HepG2 (cell line): Measurements from ENCODE around the gene PTPRM. TPM values are rescaled to one million over a fixed set of nuclear protein-coding genes. Genes with fewer than 3 reads are reported as not detected.

Experiments
- ATAC-seq: fragments of 200-7000 bp; cut with Tn5 transposase; 3 replicates; pipeline ENCODE4 v1.9.1; 2020; ENCODE audit warnings: mild to moderate bottlenecking, moderate library complexity
- BruUV-seq: library from RNA; stranded (reverse); fragments of 400-500 nt; replicated peaks from 2 replicates; lab custom pipeline; 2021; lab: Mats Ljungman, UMichigan
- CTCF ChIA-PET: fragments of 300-600 bp; formaldehyde crosslinking; extraction: SDS; loops from one replicate; lab custom pipeline; 2021; ENCODE audit warnings: low total read pairs, inconsistent platforms, low intra/inter-chr PET ratio; lab: Yijun Ruan, JAX
- POLR2A ChIA-PET: fragments of 350-600 bp; sonication (Branson Sonifier 250); formaldehyde crosslinking; loops from one replicate; lab custom pipeline; 2020; ENCODE audit warnings: antibody characterized with exemption, inconsistent platforms; lab: Yijun Ruan, JAX
- DNase-seq: peaks from one replicate; pipeline ENCODE4 v3.0.0-alpha.2; 2015; ENCODE audit warnings: low spot score
- FAIRE-seq: peaks from 3 replicates; lab custom pipeline; 2011; peaks lifted over from hg19 to GRCh38; lab: Jason Lieb, UNC
- H2AFZ ChIP-seq: one replicate; pipeline ENCODE4 v1.6.1; 2011; ENCODE audit warnings: low read length, inconsistent platforms
- H3K27ac ChIP-seq: fragments of 300-600 bp; 3 replicates; pipeline ENCODE4 v1.8.0; 2011; ENCODE audit warnings: mixed run types, mild to moderate bottlenecking, mixed read lengths, low read length, inconsistent platforms; ENCODE audit not compliant: insufficient read depth; ENCODE audit errors: extremely low read length
- H3K27me3 ChIP-seq, 2 experiments: fragments of 200-600 bp in 1 of 2; 2 replicates in 1 of 2; 3 replicates in 1 of 2; pipeline versions ENCODE4 v1.6.0 to v1.8.0; 2011; ENCODE audit warnings: low read length in 2 of 2, mild to moderate bottlenecking in 2 of 2, moderate library complexity in 2 of 2, inconsistent platforms in 1 of 2; ENCODE audit not compliant: insufficient read depth in 2 of 2, control insufficient read depth in 1 of 2
- H3K36me3 ChIP-seq, 2 experiments: fragments of 200-600 bp in 1 of 2; replicated peaks in 1 of 2; 2 replicates in 1 of 2; 3 replicates in 1 of 2; pipeline versions ENCODE4 v1.5.1 to v1.8.0; 2011; ENCODE audit warnings: low read length in 2 of 2, inconsistent platforms in 1 of 2; ENCODE audit not compliant: insufficient read depth in 2 of 2, control insufficient read depth in 1 of 2
- H3K4me1 ChIP-seq: 2 replicates; pipeline ENCODE4 v1.5.1; 2012; ENCODE audit warnings: low read length, inconsistent platforms; ENCODE audit not compliant: insufficient read depth
- H3K4me2 ChIP-seq: 2 replicates; pipeline ENCODE4 v1.6.0; 2011; ENCODE audit warnings: low read depth, low read length, inconsistent platforms
- H3K4me3 ChIP-seq, 3 experiments: fragments of 200-600 bp in 1 of 3; sonication (generic), shearing (Covaris generic) in 1 of 3; replicated peaks in 1 of 3; 2 replicates each; pipeline ENCODE4 v1.5.1; 2011 to 2016; ENCODE audit warnings: low read length in 3 of 3, inconsistent platforms in 2 of 3, low read depth in 2 of 3, mild to moderate bottlenecking in 2 of 3, control low read depth in 1 of 3, mixed read lengths in 1 of 3; ENCODE audit not compliant: insufficient read depth in 1 of 3
- H3K79me2 ChIP-seq: one replicate; pipeline ENCODE4 v1.6.1; 2011; ENCODE audit warnings: low read length, inconsistent platforms; ENCODE audit not compliant: insufficient read depth
- H3K9ac ChIP-seq: 2 replicates; pipeline ENCODE4 v1.6.0; 2011; ENCODE audit warnings: mild to moderate bottlenecking, low read depth, low read length, inconsistent platforms; ENCODE audit not compliant: insufficient read depth
- H3K9me3 ChIP-seq: 2 replicates; pipeline ENCODE4 v1.5.1; 2012; ENCODE audit warnings: mild to moderate bottlenecking, low read length
- H4K20me1 ChIP-seq: 2 replicates; pipeline ENCODE4 v1.6.0; 2011; ENCODE audit warnings: inconsistent platforms, mild to moderate bottlenecking, low read length, moderate library complexity; ENCODE audit not compliant: insufficient read depth
- CBX2 ChIP-seq, 2 experiments: fragments of 200-600 bp in 1 of 2; sonication (generic); formaldehyde crosslinking in 1 of 2; IDR thresholded peaks; 2 replicates each; pipeline versions ENCODE4 v1.7.0 to v1.8.1; 2018 to 2022; ENCODE audit warnings: low read depth in 2 of 2, low read length in 1 of 2, mild to moderate bottlenecking in 1 of 2, missing genetic modification reagents in 1 of 2
- CCAR2 ChIP-seq: fragments of 200-400 bp; formaldehyde crosslinking; optimal IDR thresholded peaks from 2 replicates; pipeline ENCODE3; 2018; ENCODE audit warnings: low read depth, mild to moderate bottlenecking, low read length, moderate library complexity
- FOXA3 ChIP-seq: IDR thresholded peaks from 2 replicates; pipeline ENCODE4 v1.6.1; 2016; ENCODE audit warnings: missing genetic modification reagents, missing compliant biosample characterization
- HNRNPL ChIP-seq: fragments of 200-400 bp; formaldehyde crosslinking; IDR thresholded peaks from 2 replicates; pipeline ENCODE4 v1.6.1; 2017; ENCODE audit warnings: mild to moderate bottlenecking, low read depth, low read length
- MATR3 ChIP-seq: sonication (generic); formaldehyde crosslinking; IDR thresholded peaks from 2 replicates; pipeline ENCODE4 v1.4.0; 2020; ENCODE audit warnings: missing genetic modification reagents
- MEF2D ChIP-seq: sonication (generic); formaldehyde crosslinking; IDR thresholded peaks from 2 replicates; pipeline ENCODE4 v1.5.1; 2020; ENCODE audit warnings: mild to moderate bottlenecking, missing genetic modification reagents
- NCOR1 ChIP-seq: fragments of 200-600 bp; sonication (generic); IDR thresholded peaks from 2 replicates; pipeline ENCODE4 v1.7.0; 2017; ENCODE audit warnings: antibody characterized with exemption, low read length, borderline replicate concordance
- ZKSCAN8 ChIP-seq: IDR thresholded peaks from 2 replicates; pipeline ENCODE4 v1.6.1; 2016; ENCODE audit warnings: borderline replicate concordance, missing genetic modification reagents, missing compliant biosample characterization
- ZNF235 ChIP-seq: sonication (generic); formaldehyde crosslinking; IDR thresholded peaks from 2 replicates; pipeline ENCODE4 v1.8.1; 2023; ENCODE audit warnings: mild to moderate bottlenecking, missing genetic modification reagents, borderline replicate concordance
- ZNF552 ChIP-seq: sonication (generic); formaldehyde crosslinking; IDR thresholded peaks from 2 replicates; pipeline ENCODE4 v1.9.0; 2022; ENCODE audit warnings: missing genetic modification reagents, mild to moderate bottlenecking, borderline replicate concordance
- WGBS: methylation state at CpG from one replicate; pipeline ENCODE4 v1.1.6; 2017; ENCODE audit warnings: low lambda C conversion rate; 5-methylcytosine and 5-hydroxymethylcytosine counted together
- in situ Hi-C: cut with HindIII; loops from 2 replicates; pipeline ENCODE4 v1.10.0; 2017; ENCODE audit warnings: low pct_unique_long_range_greater_than_20kb; ENCODE audit not compliant: extremely low pct_ligation_motif_present
- intact Hi-C: fragments of 100-400 bp; cut with micrococcal nuclease; formaldehyde crosslinking; loops from one replicate; pipeline ENCODE4 v1.10.0; 2022; ENCODE audit not compliant: unreplicated experiment
- polyA plus RNA-seq, 8 experiments: library from polyadenylated mRNA; depleted of rRNA in 3 of 8; stranded (reverse) in 7 of 8; unstranded in 1 of 8; fragments of >200 nt; fragmentation: Illumina TruSeq in 4 of 8; extraction: Trizol in 4 of 8; gene quantifications; 2 replicates each; pipeline versions ENCODE4 v1.2.1 to v1.2.3, GENCODE V29; 2011 to 2016; ENCODE audit warnings: low read depth in 4 of 8, missing spikeins in 1 of 8, mixed read lengths in 1 of 8; ENCODE audit not compliant: insufficient read depth in 1 of 8
- total RNA-seq, 5 experiments: library from RNA; depleted of rRNA; stranded (reverse); fragments of >200 nt; fragmentation: Illumina TruSeq; extraction: Trizol; gene quantifications; 2 replicates each; pipeline ENCODE4 v1.2.3, GENCODE V29; 2016; ENCODE audit warnings: low read depth in 1 of 5
- TF ChIP-seq, protein P1 (sequence below): sonication (generic); formaldehyde crosslinking; IDR thresholded peaks from 2 replicates; pipeline ENCODE4 v1.4.0; 2020; ENCODE audit warnings: missing genetic modification reagents, low read depth, mild to moderate bottlenecking, borderline replicate concordance
- TF ChIP-seq, protein P2 (sequence below): sonication (generic); formaldehyde crosslinking; conservative IDR thresholded peaks from 2 replicates; pipeline ENCODE4 v1.5.0; 2020; ENCODE audit warnings: missing genetic modification reagents
- TF ChIP-seq, protein P3 (sequence below): sonication (generic); formaldehyde crosslinking; IDR thresholded peaks from 2 replicates; pipeline ENCODE4 v1.4.0; 2020; ENCODE audit warnings: missing genetic modification reagents, borderline replicate concordance
- TF ChIP-seq, protein P4 (sequence below): sonication (generic); formaldehyde crosslinking; IDR thresholded peaks from 2 replicates; pipeline ENCODE4 v1.8.0; 2023; ENCODE audit warnings: mild to moderate bottlenecking, missing genetic modification reagents
- TF ChIP-seq, protein P5 (sequence below): sonication (generic); formaldehyde crosslinking; IDR thresholded peaks from 2 replicates; pipeline ENCODE4 v1.5.0; 2020; ENCODE audit warnings: mild to moderate bottlenecking, missing genetic modification reagents, borderline replicate concordance
- TF ChIP-seq, protein P6 (sequence below): IDR thresholded peaks from 2 replicates; pipeline ENCODE4 v1.6.1; 2012; ENCODE audit warnings: inconsistent platforms

The PTPRM gene
- total and polyA plus RNA-seq, 2 of the 13 experiments (the other 11 are each of a cell fraction or from before 2014, with no cell fraction given): 12.6 to 108 TPM

DNA sequence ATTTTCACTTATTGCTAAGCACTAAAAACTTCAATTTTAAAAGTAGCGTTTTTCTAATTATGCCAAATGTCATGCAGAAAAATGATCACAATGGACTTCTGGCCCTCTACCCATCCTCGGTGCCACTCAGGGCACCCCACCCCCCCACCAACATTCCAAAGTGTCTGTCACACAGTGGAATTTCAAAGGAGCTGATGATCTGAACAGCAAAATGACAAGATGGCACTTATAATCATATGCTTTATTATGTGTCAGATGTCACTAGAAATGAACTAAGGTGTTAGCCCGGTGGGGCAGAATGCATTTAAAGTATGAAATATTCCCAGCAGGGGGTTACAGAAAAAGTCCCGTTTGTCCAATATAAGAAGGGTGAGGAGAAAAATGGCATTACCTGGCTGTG, 681.5 kb downstream of the PTPRM start:
- BruUV-seq: no TSS peak
- no peak for ATAC-seq
- CTCF ChIA-PET: no interaction called here
- no peak for TF ChIP-seq FOXA3 (CRISPR knock-in tag)
- TF ChIP-seq ZNF235 (CRISPR knock-in tag): no peak
- TF ChIP-seq, protein P1, sequence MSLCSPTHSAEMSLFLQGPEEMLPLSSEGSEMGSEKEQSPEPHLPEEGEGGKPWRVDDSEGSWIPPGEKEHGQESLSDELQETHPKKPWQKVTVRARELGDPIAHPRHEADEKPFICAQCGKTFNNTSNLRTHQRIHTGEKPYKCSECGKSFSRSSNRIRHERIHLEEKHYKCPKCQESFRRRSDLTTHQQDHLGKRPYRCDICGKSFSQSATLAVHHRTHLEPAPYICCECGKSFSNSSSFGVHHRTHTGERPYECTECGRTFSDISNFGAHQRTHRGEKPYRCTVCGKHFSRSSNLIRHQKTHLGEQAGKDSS (CRISPR knock-in tag): no peak
- TF ChIP-seq, protein P2, sequence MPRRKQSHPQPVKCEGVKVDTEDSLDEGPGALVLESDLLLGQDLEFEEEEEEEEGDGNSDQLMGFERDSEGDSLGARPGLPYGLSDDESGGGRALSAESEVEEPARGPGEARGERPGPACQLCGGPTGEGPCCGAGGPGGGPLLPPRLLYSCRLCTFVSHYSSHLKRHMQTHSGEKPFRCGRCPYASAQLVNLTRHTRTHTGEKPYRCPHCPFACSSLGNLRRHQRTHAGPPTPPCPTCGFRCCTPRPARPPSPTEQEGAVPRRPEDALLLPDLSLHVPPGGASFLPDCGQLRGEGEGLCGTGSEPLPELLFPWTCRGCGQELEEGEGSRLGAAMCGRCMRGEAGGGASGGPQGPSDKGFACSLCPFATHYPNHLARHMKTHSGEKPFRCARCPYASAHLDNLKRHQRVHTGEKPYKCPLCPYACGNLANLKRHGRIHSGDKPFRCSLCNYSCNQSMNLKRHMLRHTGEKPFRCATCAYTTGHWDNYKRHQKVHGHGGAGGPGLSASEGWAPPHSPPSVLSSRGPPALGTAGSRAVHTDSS (CRISPR knock-in tag): no peak
- no peak for TF ChIP-seq MATR3 (CRISPR knock-in tag)
- TF ChIP-seq ZKSCAN8 (CRISPR knock-in tag): no peak
- no peak for TF ChIP-seq NCOR1
- TF ChIP-seq, protein P3, sequence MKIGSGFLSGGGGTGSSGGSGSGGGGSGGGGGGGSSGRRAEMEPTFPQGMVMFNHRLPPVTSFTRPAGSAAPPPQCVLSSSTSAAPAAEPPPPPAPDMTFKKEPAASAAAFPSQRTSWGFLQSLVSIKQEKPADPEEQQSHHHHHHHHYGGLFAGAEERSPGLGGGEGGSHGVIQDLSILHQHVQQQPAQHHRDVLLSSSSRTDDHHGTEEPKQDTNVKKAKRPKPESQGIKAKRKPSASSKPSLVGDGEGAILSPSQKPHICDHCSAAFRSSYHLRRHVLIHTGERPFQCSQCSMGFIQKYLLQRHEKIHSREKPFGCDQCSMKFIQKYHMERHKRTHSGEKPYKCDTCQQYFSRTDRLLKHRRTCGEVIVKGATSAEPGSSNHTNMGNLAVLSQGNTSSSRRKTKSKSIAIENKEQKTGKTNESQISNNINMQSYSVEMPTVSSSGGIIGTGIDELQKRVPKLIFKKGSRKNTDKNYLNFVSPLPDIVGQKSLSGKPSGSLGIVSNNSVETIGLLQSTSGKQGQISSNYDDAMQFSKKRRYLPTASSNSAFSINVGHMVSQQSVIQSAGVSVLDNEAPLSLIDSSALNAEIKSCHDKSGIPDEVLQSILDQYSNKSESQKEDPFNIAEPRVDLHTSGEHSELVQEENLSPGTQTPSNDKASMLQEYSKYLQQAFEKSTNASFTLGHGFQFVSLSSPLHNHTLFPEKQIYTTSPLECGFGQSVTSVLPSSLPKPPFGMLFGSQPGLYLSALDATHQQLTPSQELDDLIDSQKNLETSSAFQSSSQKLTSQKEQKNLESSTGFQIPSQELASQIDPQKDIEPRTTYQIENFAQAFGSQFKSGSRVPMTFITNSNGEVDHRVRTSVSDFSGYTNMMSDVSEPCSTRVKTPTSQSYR (CRISPR knock-in tag): no peak
- no peak for TF ChIP-seq CBX2 (IDR thresholded peaks at IDR 0.05; ENCODE audit: low read depth, low read length)
- TF ChIP-seq CBX2 (CRISPR knock-in tag; IDR thresholded peaks at IDR 0.05; ENCODE audit: low read depth): no peak
- TF ChIP-seq CCAR2: no peak
- TF ChIP-seq, protein P4, sequence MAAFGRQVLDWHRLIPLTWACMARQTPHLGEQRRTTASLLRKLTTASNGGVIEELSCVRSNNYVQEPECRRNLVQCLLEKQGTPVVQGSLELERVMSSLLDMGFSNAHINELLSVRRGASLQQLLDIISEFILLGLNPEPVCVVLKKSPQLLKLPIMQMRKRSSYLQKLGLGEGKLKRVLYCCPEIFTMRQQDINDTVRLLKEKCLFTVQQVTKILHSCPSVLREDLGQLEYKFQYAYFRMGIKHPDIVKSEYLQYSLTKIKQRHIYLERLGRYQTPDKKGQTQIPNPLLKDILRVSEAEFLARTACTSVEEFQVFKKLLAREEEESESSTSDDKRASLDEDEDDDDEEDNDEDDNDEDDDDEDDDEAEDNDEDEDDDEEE (CRISPR knock-in tag): no peak
- TF ChIP-seq ZNF552 (CRISPR knock-in tag): no peak
- TF ChIP-seq MEF2D (CRISPR knock-in tag): no peak
- TF ChIP-seq, protein P5, sequence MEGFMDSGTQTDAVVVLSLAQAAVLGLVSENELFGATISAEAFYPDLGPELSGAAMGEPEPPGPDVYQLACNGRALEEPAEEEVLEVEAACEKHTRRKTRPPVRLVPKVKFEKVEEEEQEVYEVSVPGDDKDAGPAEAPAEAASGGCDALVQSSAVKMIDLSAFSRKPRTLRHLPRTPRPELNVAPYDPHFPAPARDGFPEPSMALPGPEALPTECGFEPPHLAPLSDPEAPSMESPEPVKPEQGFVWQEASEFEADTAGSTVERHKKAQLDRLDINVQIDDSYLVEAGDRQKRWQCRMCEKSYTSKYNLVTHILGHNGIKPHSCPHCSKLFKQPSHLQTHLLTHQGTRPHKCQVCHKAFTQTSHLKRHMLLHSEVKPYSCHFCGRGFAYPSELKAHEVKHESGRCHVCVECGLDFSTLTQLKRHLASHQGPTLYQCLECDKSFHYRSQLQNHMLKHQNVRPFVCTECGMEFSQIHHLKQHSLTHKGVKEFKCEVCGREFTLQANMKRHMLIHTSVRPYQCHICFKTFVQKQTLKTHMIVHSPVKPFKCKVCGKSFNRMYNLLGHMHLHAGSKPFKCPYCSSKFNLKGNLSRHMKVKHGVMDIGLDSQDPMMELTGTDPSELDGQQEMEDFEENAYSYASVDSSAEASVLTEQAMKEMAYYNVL (CRISPR knock-in tag): no peak
- TF ChIP-seq, protein P6, sequence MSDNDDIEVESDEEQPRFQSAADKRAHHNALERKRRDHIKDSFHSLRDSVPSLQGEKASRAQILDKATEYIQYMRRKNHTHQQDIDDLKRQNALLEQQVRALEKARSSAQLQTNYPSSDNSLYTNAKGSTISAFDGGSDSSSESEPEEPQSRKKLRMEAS: no peak
- TF ChIP-seq HNRNPL: no peak

More for the DNA sequence above, 681.5 kb downstream of the PTPRM start:
- POLR2A ChIA-PET: no interaction called here
- Histone ChIP-seq H4K20me1 (no peaks in the 10 kb centered on the region), H3K4me1 (no peaks in the 10 kb centered on the region), H3K9ac (no peak overlapping the region), H3K4me2 (no peak overlapping the region), H3K36me3 (peaks cover 3 to 4% of the 10 kb centered on the region in 2 experiments; a peak in 2 of 5 replicates), H3K9me3 (no peaks in the 10 kb centered on the region), H3K4me3 (no peak overlapping the region), H3K27me3 (no peaks in the 10 kb centered on the region), H3K27ac (no peak overlapping the region), H2AFZ (no peak overlapping the region), H3K79me2 (no peaks in the 10 kb centered on the region)
- intact Hi-C loops: no loop called here
- 96% methylated on average over 4 of the region's 4 CpGs for WGBS
- FAIRE-seq: no peak
- in situ Hi-C loops: loop anchor here (25.0 kb wide), 1 partner anchor 111 kb away; no protein-coding TSS in a partner anchor
- no peak for DNase-seq
